PC-9 (cell line): ENCODE measurements around the gene TP53TG5. TPM values are rescaled to one million over a fixed set of nuclear protein-coding genes. Genes with fewer than 3 reads are reported as not detected.
A peak's percentile ranks its signal among the peaks of the same experiment; 100 is the strongest.

Experiments
- BruUV-seq: library from RNA; stranded (reverse); fragments of 400-500 nt; replicated peaks from 2 replicates; lab custom pipeline; 2021; lab: Mats Ljungman, UMichigan
- CTCF ChIA-PET: fragments of 300-600 bp; sonication (Branson Sonifier 250); formaldehyde crosslinking; loops from one replicate; lab custom pipeline; 2022; ENCODE audit warnings: antibody characterized with exemption; lab: Charles Lee
- POLR2A ChIA-PET: fragments of 300-600 bp; sonication (Branson Sonifier 250); formaldehyde crosslinking; loops from one replicate; lab custom pipeline; 2022; ENCODE audit warnings: antibody characterized with exemption; ENCODE audit not compliant: unreplicated experiment; lab: Charles Lee
- DNase-seq, 2 experiments: peaks; one replicate each; pipeline versions ENCODE4 v3.0.0 to v3.0.0-alpha.2; 2015 to 2022; ENCODE audit warnings: mixed read lengths in 1 of 2
- H2AFZ ChIP-seq: fragments of 200-600 bp; sonication (generic); 2 replicates; pipeline ENCODE4 v1.8.1; 2017; ENCODE audit warnings: antibody characterized with exemption
- H3F3A ChIP-seq: fragments of 200-600 bp; sonication (generic); 2 replicates; pipeline ENCODE4 v1.8.1; 2017; ENCODE audit warnings: antibody characterized with exemption, mild to moderate bottlenecking, low read depth; ENCODE audit not compliant: insufficient read depth
- H3K27ac ChIP-seq: fragments of 200-600 bp; sonication (generic); 2 replicates; pipeline ENCODE4 v1.6.1; 2016; ENCODE audit warnings: mixed run types
- H3K27me3 ChIP-seq: fragments of 200-600 bp; sonication (generic); 2 replicates; pipeline ENCODE4 v1.6.1; 2016; ENCODE audit warnings: low read depth, mixed run types; ENCODE audit not compliant: insufficient read depth
- H3K36me3 ChIP-seq: fragments of 200-600 bp; sonication (generic); 2 replicates; pipeline ENCODE4 v1.6.1; 2016; ENCODE audit warnings: low read depth, mixed run types
- H3K4me1 ChIP-seq: fragments of 200-600 bp; sonication (generic); replicated peaks from 2 replicates; pipeline ENCODE4 v1.6.1; 2016; ENCODE audit warnings: mixed run types; ENCODE audit not compliant: insufficient read depth
- H3K4me2 ChIP-seq: fragments of 200-600 bp; sonication (generic); 2 replicates; pipeline ENCODE4 v1.6.1; 2017; ENCODE audit warnings: mixed run types
- H3K4me3 ChIP-seq: fragments of 200-600 bp; sonication (generic); 2 replicates; pipeline ENCODE4 v1.6.1; 2016; ENCODE audit warnings: mixed run types
- H3K79me2 ChIP-seq: fragments of 200-600 bp; sonication (generic); 2 replicates; pipeline ENCODE4 v1.6.1; 2017; ENCODE audit warnings: low read depth, mixed run types
- H3K9me2 ChIP-seq: fragments of 200-600 bp; sonication (generic); 2 replicates; pipeline ENCODE4 v1.8.1; 2017; ENCODE audit warnings: mild to moderate bottlenecking; ENCODE audit not compliant: insufficient read depth
- H3K9me3 ChIP-seq: fragments of 200-600 bp; sonication (generic); 2 replicates; pipeline ENCODE4 v1.8.1; 2016; ENCODE audit warnings: low read depth; ENCODE audit not compliant: insufficient read depth
- H4K20me1 ChIP-seq: fragments of 200-600 bp; sonication (generic); 2 replicates; pipeline ENCODE4 v1.8.1; 2017; ENCODE audit not compliant: insufficient read depth
- CTCF ChIP-seq: fragments of 200-600 bp; sonication (generic); conservative IDR thresholded peaks from 2 replicates; pipeline ENCODE4 v1.6.1; 2017; ENCODE audit warnings: mixed run types, antibody characterized with exemption, mild to moderate bottlenecking, moderate library complexity
- EZH2 ChIP-seq: fragments of 200-600 bp; sonication (generic); IDR thresholded peaks from 2 replicates; pipeline ENCODE4 v1.8.0; 2017; ENCODE audit warnings: antibody characterized with exemption, low read depth
- intact Hi-C: fragments of 100-400 bp; cut with micrococcal nuclease; formaldehyde crosslinking; loops from one replicate; pipeline ENCODE4 v1.10.0; 2022; ENCODE audit not compliant: unreplicated experiment
- total RNA-seq: library from RNA; stranded (reverse); gene quantifications from 2 replicates; pipeline ENCODE4 v1.2.3, GENCODE V29; 2021

Gene TP53TG5
- total RNA-seq, 1 experiment from 2014 or later: not detected

DNA sequence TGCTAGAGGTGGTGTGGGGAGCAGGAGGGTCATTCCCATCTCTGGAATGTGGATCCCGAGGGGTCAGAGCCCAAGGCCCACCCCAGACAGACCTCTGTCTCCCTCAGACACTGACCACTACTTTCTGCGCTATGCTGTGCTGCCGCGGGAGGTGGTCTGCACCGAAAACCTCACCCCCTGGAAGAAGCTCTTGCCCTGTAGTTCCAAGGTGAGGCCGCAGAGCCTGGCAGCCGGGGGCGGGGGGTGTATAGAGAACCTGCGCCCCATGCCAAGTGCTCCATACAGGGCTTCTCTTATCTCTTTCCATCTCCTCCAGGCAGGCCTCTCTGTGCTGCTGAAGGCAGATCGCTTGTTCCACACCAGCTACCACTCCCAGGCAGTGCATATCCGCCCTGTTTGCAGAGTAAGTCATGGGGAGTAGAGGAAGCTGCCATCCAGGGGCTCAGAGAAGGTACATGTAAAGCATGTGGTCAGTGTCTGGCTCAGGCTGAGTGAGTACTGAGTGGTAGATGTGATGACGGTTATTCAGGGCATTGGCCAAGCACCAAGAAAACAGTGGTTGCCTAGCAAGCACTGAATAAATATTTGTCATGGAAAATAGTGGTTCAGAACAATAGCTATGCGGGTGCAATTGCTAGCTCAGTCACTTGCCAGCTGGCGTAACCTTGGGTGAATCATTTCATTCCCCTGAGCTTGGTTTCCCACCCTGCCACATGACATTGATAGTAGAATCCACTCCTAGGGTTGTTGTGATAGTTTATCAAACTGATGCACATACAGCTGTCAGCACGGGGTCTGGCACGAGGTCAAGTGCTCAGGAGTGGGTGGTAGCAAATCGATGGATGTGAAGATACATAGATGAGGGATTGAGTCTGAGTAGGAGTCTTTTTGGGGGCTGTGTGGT lies 41.3 kb upstream of the TP53TG5 start:
- CTCF ChIA-PET: interaction anchor here (0.7 to 1.3 kb wide), 6 partner anchors 17 to 351 kb away, joined by 3 to 5 read pairs (median 4); no protein-coding TSS in a partner anchor
- POLR2A ChIA-PET: interaction anchor here (0.6 to 0.9 kb wide), 4 partner anchors 12 to 788 kb away, joined by 3 to 7 read pairs (median 5); no protein-coding TSS in a partner anchor
- Histone ChIP-seq H2AFZ (no peak overlapping the region), H3K4me3 (no peak overlapping the region), H3K9me2 (no peaks in the 10 kb centered on the region), H3K27me3 (no peaks in the 10 kb centered on the region), H3K4me1 (peaks cover 44% of the 10 kb centered on the region), H4K20me1 (no peaks in the 10 kb centered on the region), H3F3A (peaks cover 26% of the 10 kb centered on the region), H3K4me2 (peak overlapping the region; percentile 44), H3K9me3 (no peaks in the 10 kb centered on the region), H3K27ac (0 out of 2 replicates have a peak overlapping the region, but pooled peaks have one; percentile 15), H3K79me2 (peaks cover 25% of the 10 kb centered on the region), H3K36me3 (peaks cover 22% of the 10 kb centered on the region; the same call in 1 of the 2 replicates)
- intact Hi-C loops: loop anchor here (1.0 to 5.0 kb wide), 2 partner anchors 46 to 97 kb away; no protein-coding TSS in a partner anchor
- TF ChIP-seq EZH2: no peak
- no peak for TF ChIP-seq CTCF
- BruUV-seq: no TSS peak
- DNase-seq: peak; percentile 78 to 91

GRCh38 chr20:45416917-45417316 lies 38.8 kb upstream of the TP53TG5 start:
- Histone ChIP-seq H3K4me1 (peaks cover 44% of the 10 kb centered on the region), H3K79me2 (peaks cover 25% of the 10 kb centered on the region), H3K27ac (no peak overlapping the region), H3F3A (peaks cover 43% of the 10 kb centered on the region), H3K4me2 (peak overlapping the region; percentile 99), H3K4me3 (peak overlapping the region; percentile 76), H2AFZ (no peak overlapping the region), H3K9me2 (no peaks in the 10 kb centered on the region), H4K20me1 (no peaks in the 10 kb centered on the region), H3K27me3 (no peaks in the 10 kb centered on the region), H3K9me3 (no peaks in the 10 kb centered on the region), H3K36me3 (peaks cover 14% of the 10 kb centered on the region; the same call in 1 of the 2 replicates)
- BruUV-seq: no TSS peak
- no peak for DNase-seq
- ChIA-PET POLR2A (no interaction called here), CTCF (no interaction called here)
- intact Hi-C loops: loop anchor here (5.0 kb wide), 1 partner anchor 95 kb away; no protein-coding TSS in a partner anchor
- TF ChIP-seq CTCF: no peak
- no peak for TF ChIP-seq EZH2

DNA sequence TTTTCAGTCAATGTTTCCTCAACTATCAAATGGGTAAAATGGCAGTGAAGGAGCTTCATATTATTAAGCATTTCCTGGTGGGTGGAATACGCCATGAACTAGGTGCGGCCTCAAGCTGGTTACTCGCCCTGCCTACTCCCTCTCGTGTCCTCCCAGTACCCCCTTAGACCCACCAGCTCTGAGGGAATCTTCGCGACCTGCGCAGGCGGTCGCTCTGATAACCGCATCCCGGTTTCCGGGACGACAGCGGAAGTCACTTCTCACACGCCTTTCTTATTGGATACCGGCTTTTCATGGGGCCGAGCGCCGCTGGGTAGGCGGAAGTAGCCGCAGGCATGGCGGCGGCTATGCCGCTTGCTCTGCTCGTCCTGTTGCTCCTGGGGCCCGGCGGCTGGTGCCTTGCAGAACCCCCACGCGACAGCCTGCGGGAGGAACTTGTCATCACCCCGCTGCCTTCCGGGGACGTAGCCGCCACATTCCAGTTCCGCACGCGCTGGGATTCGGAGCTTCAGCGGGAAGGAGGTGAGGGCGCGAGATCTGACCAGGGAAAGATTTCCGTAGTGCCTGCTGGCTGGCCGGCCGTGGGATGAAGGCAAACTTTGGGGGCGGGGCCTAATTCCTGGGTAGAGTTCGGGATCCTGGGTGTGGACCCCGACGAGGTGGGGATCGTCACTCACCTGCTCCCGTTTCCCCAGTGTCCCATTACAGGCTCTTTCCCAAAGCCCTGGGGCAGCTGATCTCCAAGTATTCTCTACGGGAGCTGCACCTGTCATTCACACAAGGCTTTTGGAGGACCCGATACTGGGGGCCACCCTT lies 37.9 kb upstream of the TP53TG5 start, which contains the start of gene PIGT:
Gene PIGT (plus strand): TSS at position 320 of the 816 bp plus-strand sequence. CDS start 16 bp downstream, at position 336.
- ChIA-PET POLR2A (interaction anchor here (0.5 to 1.3 kb wide), 6 partner anchors 9 to 518 kb away, joined by 3 to 6 read pairs (median 3); no protein-coding TSS in a partner anchor), CTCF (interaction anchor here (0.6 to 1.3 kb wide), 5 partner anchors 9 to 98 kb away, joined by 3 to 5 read pairs (median 3); no protein-coding TSS in a partner anchor)
- BruUV-seq: no TSS peak
- no peaks in the 10 kb centered on the region for H4K20me1 ChIP-seq
- peaks cover 25% of the 10 kb centered on the region for H3K79me2 ChIP-seq
- peak within 1 kb of the TSS; percentile 83 for H2AFZ ChIP-seq
- peaks cover 10% of the 10 kb centered on the region; the same call in 1 of the 2 replicates for H3K36me3 ChIP-seq
- H3K4me3 ChIP-seq: peak within 1 kb of the TSS; percentile 76
- H3F3A ChIP-seq: peaks cover 40% of the 10 kb centered on the region
- TF ChIP-seq EZH2 (no peak), CTCF (no peak)
- peak; percentile 81 to 85 for DNase-seq
- peaks cover 47% of the 10 kb centered on the region for H3K4me1 ChIP-seq
- no peaks in the 10 kb centered on the region for H3K27me3 ChIP-seq
- no peaks in the 10 kb centered on the region for H3K9me2 ChIP-seq
- H3K9me3 ChIP-seq: no peaks in the 10 kb centered on the region
- H3K27ac ChIP-seq: peak within 1 kb of the TSS; percentile 35
- intact Hi-C loops: loop anchor here (5.0 kb wide), 1 partner anchor 94 kb away; no protein-coding TSS in a partner anchor
- H3K4me2 ChIP-seq: peak within 1 kb of the TSS; percentile 99
